ENCODE results near the gene PPIL4. TPM values are rescaled to one million over a fixed set of nuclear protein-coding genes. Genes with fewer than 3 reads are reported as not detected.

PPIL4 gene
- total RNA-seq, 2 experiments from 2014 or later: 20.8 to 21.9 TPM

DNA sequence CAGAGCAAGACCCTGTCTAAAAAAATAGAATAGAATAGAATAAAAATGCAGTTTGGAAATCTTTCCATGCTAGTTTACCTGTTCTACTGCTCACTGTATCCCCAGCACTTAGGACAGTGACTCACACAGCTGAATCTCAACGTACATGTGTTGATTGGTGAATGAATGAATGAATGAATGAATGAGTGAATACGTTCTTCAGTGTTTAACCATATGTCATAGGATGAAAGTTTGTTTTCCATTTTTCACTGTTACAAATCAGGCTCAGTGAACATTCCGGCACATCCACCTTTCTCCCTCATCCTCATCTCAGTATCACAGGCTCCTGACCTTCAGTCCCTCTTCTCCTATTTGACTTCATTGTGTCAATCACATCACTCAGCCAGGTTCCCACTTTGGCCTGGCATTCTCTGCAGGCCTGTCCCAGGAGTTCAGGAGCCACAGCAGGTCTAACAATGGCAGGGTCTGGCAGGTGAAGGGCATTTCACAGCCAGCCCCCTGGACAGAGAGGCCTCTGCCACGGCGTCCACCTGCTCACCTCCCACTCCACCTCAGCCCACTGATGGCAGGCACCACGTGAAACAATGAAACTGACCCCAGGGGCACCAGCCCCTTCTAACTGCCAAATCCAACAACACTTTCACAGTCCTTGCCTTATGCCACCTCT lies 68.9 kb downstream of the PPIL4 start:
- TF ChIP-seq, protein P1, sequence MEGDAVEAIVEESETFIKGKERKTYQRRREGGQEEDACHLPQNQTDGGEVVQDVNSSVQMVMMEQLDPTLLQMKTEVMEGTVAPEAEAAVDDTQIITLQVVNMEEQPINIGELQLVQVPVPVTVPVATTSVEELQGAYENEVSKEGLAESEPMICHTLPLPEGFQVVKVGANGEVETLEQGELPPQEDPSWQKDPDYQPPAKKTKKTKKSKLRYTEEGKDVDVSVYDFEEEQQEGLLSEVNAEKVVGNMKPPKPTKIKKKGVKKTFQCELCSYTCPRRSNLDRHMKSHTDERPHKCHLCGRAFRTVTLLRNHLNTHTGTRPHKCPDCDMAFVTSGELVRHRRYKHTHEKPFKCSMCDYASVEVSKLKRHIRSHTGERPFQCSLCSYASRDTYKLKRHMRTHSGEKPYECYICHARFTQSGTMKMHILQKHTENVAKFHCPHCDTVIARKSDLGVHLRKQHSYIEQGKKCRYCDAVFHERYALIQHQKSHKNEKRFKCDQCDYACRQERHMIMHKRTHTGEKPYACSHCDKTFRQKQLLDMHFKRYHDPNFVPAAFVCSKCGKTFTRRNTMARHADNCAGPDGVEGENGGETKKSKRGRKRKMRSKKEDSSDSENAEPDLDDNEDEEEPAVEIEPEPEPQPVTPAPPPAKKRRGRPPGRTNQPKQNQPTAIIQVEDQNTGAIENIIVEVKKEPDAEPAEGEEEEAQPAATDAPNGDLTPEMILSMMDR (IDR thresholded peaks at IDR 0.05): no peak
- ATAC-seq (no peak), DNase-seq (no peak)
- Mint-ChIP-seq H3K36me3 (ENCODE audit: low read depth) (peaks cover 51% of the 10 kb centered on the region), H3K9me3 (no peaks in the 10 kb centered on the region), H3K27ac (no peak overlapping the region), H3K4me1 (ENCODE audit: low read depth) (peaks cover 54% of the 10 kb centered on the region), H3K4me3 (no peak overlapping the region), H3K27me3 (no peaks in the 10 kb centered on the region)
- ChIA-PET POLR2A (interaction anchor here (1.5 kb wide), 1 partner anchor 37 kb away, joined by 4 read pairs; no protein-coding TSS in a partner anchor), CTCF (interaction anchor here (1.6 kb wide), 1 partner anchor 41 kb away, joined by 5 read pairs; no protein-coding TSS in a partner anchor)
- intact Hi-C loops (cut with micrococcal nuclease): no loop called here

DNA sequence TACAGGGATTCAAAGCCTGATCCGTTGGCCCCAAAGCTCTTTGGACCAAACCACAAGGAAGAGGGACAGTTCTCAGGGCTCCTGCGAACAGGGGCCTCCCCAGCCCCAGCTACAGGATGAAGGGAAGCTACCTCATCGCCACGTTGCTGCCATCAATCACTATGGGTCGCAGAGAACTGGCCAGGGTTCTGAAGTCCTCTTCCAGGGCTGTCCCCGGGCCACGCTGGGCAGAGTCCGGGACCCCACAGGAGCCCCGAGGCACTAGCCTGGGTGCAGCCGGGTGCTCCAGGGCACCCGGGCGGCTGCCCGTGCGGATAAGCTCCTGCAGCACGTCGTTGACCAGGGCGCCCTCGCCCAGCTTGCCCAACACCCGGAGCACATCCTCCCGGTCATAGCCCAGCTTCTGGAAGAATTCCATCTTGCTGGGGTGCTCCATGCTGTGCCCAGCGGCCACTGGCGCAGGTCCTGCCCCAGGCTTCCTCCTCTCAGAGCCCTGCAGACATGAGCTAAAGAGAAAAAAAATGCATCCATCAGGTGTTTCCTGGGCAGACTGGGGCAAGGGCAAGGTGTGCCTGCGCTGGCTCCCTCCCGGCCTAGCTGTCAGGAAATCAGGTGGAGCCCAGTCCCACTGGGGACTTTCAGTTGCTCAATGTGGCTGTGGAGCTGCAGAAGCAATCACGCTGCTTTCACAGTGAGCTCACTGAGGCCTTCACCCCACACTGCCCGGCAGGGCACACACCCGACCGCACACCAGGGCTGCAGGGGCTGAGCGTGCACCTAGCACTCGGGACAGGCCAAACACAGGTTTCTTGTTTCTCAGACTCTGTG lies 71.5 kb downstream of the PPIL4 start:
- Mint-ChIP-seq H3K27ac (no peak overlapping the region), H3K4me3 (no peak overlapping the region), H3K4me1 (ENCODE audit: low read depth) (peaks cover 47% of the 10 kb centered on the region), H3K27me3 (no peaks in the 10 kb centered on the region), H3K36me3 (ENCODE audit: low read depth) (peaks cover 40% of the 10 kb centered on the region), H3K9me3 (no peaks in the 10 kb centered on the region)
- intact Hi-C loops (cut with micrococcal nuclease): no loop called here
- ChIA-PET POLR2A (interaction anchor here (1.0 to 2.3 kb wide), 5 partner anchors 10 to 43 kb away, joined by 3 to 11 read pairs (median 6); partner anchors contain the start of gene ZC3H12D), CTCF (interaction anchor here (0.8 to 2.6 kb wide), 4 partner anchors 28 to 50 kb away, joined by 3 to 21 read pairs (median 3); no protein-coding TSS in a partner anchor)
- DNase-seq (no peak), ATAC-seq (no peak)
- TF ChIP-seq, protein P1 (IDR thresholded peaks at IDR 0.05): no peak

DNA sequence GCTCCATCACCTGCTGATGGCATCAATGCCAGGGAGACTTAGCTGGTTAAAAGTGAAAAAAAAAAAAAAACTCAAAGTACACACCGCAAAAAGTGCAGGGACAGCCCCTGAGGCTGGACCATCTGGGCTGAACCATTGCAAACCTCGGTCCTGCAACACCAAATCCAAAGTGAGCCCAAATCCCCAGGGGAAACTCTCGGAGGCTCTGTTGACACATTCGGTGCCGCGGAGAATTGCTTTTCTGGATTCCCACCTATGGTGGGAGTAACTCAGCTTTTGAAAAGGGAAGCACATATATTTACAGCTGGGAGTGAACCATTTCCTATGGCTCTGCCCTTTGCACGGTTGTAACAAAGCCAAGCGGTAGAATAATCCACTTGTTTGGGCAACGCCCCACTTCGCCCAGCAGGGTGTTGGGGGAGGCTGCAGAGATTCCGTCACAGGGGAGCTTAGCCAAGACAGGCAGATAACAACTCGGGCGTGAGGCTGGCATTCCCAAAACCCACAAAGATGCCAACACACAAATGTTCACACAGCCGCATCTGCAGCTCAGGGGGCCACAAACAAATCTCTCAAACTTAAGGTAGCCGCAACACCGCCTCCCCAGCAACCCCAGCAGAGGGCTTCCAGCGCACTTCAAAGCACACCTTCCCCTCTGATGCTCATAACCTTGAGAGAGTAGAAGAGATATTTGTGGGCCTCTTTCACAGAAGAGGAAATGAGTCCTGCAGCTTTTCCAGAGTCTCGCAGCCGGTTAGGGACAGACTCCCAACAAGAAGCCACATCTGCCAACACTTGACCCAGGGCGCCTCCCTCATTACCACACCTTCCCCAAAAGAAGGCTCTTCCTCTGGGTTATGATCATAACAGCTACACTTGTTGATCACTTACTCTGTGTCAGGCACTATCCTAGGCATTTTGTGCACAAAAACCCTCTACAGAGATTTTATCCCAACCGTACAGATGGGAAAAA lies 72.5 kb downstream of the PPIL4 start:
- Mint-ChIP-seq H3K9me3 (no peaks in the 10 kb centered on the region), H3K4me3 (no peak overlapping the region), H3K4me1 (ENCODE audit: low read depth) (peaks cover 47% of the 10 kb centered on the region), H3K36me3 (ENCODE audit: low read depth) (peaks cover 41% of the 10 kb centered on the region), H3K27ac (no peak overlapping the region), H3K27me3 (no peaks in the 10 kb centered on the region)
- CTCF ChIA-PET: interaction anchor here (0.8 to 2.6 kb wide), 9 partner anchors 11 to 51 kb away, joined by 3 to 21 read pairs (median 3); no protein-coding TSS in a partner anchor
- intact Hi-C loops (cut with micrococcal nuclease): no loop called here
- POLR2A ChIA-PET: interaction anchor here (0.8 to 2.3 kb wide), 6 partner anchors 11 to 72 kb away, joined by 3 to 11 read pairs (median 4); partner anchors contain the start of gene ZC3H12D
- DNase-seq (no peak), ATAC-seq (no peak)
- TF ChIP-seq, protein P1 (IDR thresholded peaks at IDR 0.05): no peak

DNA sequence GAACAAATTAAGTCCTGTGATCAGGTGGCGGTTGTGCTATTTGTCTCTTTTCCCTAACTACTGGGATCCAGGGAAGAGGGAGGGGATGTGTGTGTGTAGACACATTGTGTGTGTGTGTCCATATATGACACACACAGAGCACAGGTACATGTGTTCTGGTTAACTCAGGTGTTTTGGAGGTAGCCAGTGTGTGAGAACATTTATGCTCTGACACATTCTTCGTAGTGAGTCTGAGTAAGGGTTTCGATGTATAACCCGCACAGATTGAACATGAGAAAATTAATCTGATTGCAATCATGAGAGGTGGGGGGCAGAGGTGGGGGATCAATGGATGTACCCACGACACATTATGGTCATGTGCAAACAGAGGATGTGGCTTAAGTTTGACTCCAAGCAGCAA lies 73.6 kb downstream of the PPIL4 start:
- ATAC-seq: no peak
- no peaks in the 10 kb centered on the region for H3K9me3 Mint-ChIP-seq
- no peak for DNase-seq
- POLR2A ChIA-PET: no interaction called here
- TF ChIP-seq, protein P1 (IDR thresholded peaks at IDR 0.05): no peak
- H3K27ac Mint-ChIP-seq: peak overlapping the region; percentile 38
- H3K27me3 Mint-ChIP-seq: no peaks in the 10 kb centered on the region
- intact Hi-C loops (cut with micrococcal nuclease): no loop called here
- H3K4me1 Mint-ChIP-seq (ENCODE audit: low read depth): peaks cover 48% of the 10 kb centered on the region
- no peak overlapping the region for H3K4me3 Mint-ChIP-seq
- CTCF ChIA-PET: no interaction called here
- H3K36me3 Mint-ChIP-seq (ENCODE audit: low read depth): peaks cover 42% of the 10 kb centered on the region
